NCI-H510A (cell line): ENCODE measurements around the gene BICD1.
A peak's percentile ranks its signal among the peaks of the same experiment; 100 is the strongest.
"Not testable (repeated sequence)": the region's sequence is repeated elsewhere in the genome, so short reads cannot be mapped to it uniquely, and the experiment has no call there.

Experiments used
- DNase-seq: peaks from one replicate; lab custom pipeline; 2025; lab: John Stamatoyannopoulos, UW

BICD1 gene

GRCh38 chr12:32106517-32107358, at the start of gene BICD1:
TSS of gene BICD1 (plus strand) at chr12:32106847. CDS start at chr12:32107332, 485 bp downstream.
- DNase-seq = peak; percentile 74

- no peak for DNase-seq
Measured at GRCh38 chr12:32061033-32061432, 45.6 kb upstream of the BICD1 start.

- no peak for DNase-seq
Measured at GRCh38 chr12:32062881-32063280, 43.8 kb upstream of the BICD1 start.

GRCh38 chr12:32063796-32064195, 42.9 kb upstream of the BICD1 start:
- DNase-seq = no peak

GRCh38 chr12:32066206-32066605, 40.4 kb upstream of the BICD1 start:
- DNase-seq = no peak

GRCh38 chr12:32069071-32069470, 37.6 kb upstream of the BICD1 start:
- no peak for DNase-seq

GRCh38 chr12:32069731-32070130, 36.9 kb upstream of the BICD1 start:
- no peak for DNase-seq

GRCh38 chr12:32070370-32070769, 36.3 kb upstream of the BICD1 start:
- DNase-seq = no peak

GRCh38 chr12:32072102-32072501, 34.5 kb upstream of the BICD1 start:
- no peak for DNase-seq

- DNase-seq = no peak
Measured at GRCh38 chr12:32074432-32074831, 32.2 kb upstream of the BICD1 start.

GRCh38 chr12:32076941-32077340, 29.7 kb upstream of the BICD1 start:
- no peak for DNase-seq

- no peak for DNase-seq
Measured at GRCh38 chr12:32080435-32080834, 26.2 kb upstream of the BICD1 start.

GRCh38 chr12:32083489-32083888, 23.2 kb upstream of the BICD1 start:
- DNase-seq = no peak

- no peak for DNase-seq
Measured at GRCh38 chr12:32084017-32084688, 22.5 kb upstream of the BICD1 start.

- DNase-seq = no peak
Measured at GRCh38 chr12:32084753-32085152, 21.9 kb upstream of the BICD1 start.

- DNase-seq = no peak
Measured at GRCh38 chr12:32087306-32087705, 19.3 kb upstream of the BICD1 start.

GRCh38 chr12:32089156-32089555, 17.5 kb upstream of the BICD1 start:
- no peak for DNase-seq

GRCh38 chr12:32089586-32089985, 17.1 kb upstream of the BICD1 start:
- no peak for DNase-seq

GRCh38 chr12:32091696-32092095, 15.0 kb upstream of the BICD1 start:
- DNase-seq = no peak

GRCh38 chr12:32098112-32098511, 8.5 kb upstream of the BICD1 start:
- no peak for DNase-seq

GRCh38 chr12:32099275-32099674, 7.4 kb upstream of the BICD1 start:
- not testable (repeated sequence) for DNase-seq

- DNase-seq = no peak
Measured at GRCh38 chr12:32100361-32100760, 6.3 kb upstream of the BICD1 start.

- no peak for DNase-seq
Measured at GRCh38 chr12:32100888-32101287, 5.8 kb upstream of the BICD1 start.
